ENCODE measurements around the gene CDHR2.

CDHR2 gene

GRCh38 chr5:176564002-176564401 is 14.9 kb downstream of the CDHR2 start:
- H3K27me3 ChIP-seq (ENCODE audit: control insufficient read depth, insufficient read depth, low read length), result no peaks in the 10 kb centered on the region
- no peaks in the 10 kb centered on the region for H3K36me3 ChIP-seq (ENCODE audit: control insufficient read depth, insufficient read depth, low read length)
- H3K4me1 ChIP-seq (ENCODE audit: control insufficient read depth, insufficient read depth, low read length), result peaks cover 8% of the 10 kb centered on the region
- no peaks in the 10 kb centered on the region for H3K9me3 ChIP-seq (ENCODE audit: control insufficient read depth, low read length)
- H3K9ac ChIP-seq (ENCODE audit: low read length), result no peak overlapping the region
- H3K4me3 ChIP-seq (ENCODE audit: low read length), result no peak overlapping the region

GRCh38 chr5:176565760-176566288 is 16.7 kb downstream of the CDHR2 start:
- Histone ChIP-seq H3K4me1 (ENCODE audit: control insufficient read depth, insufficient read depth, low read length) (no peaks in the 10 kb centered on the region), H3K27me3 (ENCODE audit: control insufficient read depth, insufficient read depth, low read length) (no peaks in the 10 kb centered on the region), H3K36me3 (ENCODE audit: control insufficient read depth, insufficient read depth, low read length) (no peaks in the 10 kb centered on the region), H3K9ac (ENCODE audit: low read length) (no peak overlapping the region), H3K4me3 (ENCODE audit: low read length) (no peak overlapping the region), H3K9me3 (ENCODE audit: control insufficient read depth, low read length) (no peaks in the 10 kb centered on the region)

DNA sequence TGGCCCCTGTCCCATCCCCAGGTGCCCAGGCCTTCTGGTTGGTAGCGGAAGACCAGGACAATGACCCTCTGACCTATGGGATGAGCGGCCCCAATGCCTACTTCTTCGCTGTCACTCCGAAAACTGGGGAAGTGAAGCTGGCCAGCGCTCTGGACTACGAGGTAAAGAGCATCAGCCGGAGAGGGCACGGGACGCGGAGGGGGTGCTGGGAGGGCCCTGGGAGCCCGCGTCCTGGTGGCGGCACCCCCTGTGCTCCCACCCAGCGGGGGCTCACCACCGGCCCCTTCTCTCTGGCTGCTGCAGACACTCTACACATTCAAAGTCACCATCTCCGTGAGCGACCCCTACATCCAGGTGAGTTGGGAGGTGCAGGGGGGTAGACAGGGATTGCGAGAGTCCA is 19.5 kb downstream of the CDHR2 start:
- no peak overlapping the region for H3K9ac ChIP-seq (ENCODE audit: low read length)
- H3K9me3 ChIP-seq (ENCODE audit: control insufficient read depth, low read length), result no peaks in the 10 kb centered on the region
- no peaks in the 10 kb centered on the region for H3K36me3 ChIP-seq (ENCODE audit: control insufficient read depth, insufficient read depth, low read length)
- H3K4me3 ChIP-seq (ENCODE audit: low read length), result no peak overlapping the region
- no peaks in the 10 kb centered on the region for H3K4me1 ChIP-seq (ENCODE audit: control insufficient read depth, insufficient read depth, low read length)
- no peaks in the 10 kb centered on the region for H3K27me3 ChIP-seq (ENCODE audit: control insufficient read depth, insufficient read depth, low read length)

DNA sequence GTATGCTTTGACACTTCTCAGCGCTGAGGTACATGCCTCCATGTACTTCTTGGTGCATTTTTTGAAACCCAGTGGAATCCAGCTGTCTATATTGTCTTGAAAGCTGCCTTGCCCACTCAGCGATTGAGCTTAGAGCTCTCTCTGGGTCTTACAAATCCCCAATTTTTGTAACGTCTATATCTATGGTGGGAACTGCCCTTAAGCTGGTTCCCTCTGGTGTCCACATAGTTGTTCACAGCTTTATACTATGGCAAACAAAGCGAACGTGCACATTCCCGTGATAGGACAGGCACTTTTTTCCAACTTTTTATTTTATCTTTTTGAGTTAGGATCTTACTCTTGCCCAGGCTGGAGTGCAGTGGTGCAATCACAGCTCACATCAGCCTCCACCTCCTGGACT is 20.9 kb downstream of the CDHR2 start:
- no peak overlapping the region for H3K9ac ChIP-seq (ENCODE audit: low read length)
- H3K36me3 ChIP-seq (ENCODE audit: control insufficient read depth, insufficient read depth, low read length), result no peaks in the 10 kb centered on the region
- H3K27me3 ChIP-seq (ENCODE audit: control insufficient read depth, insufficient read depth, low read length), result no peaks in the 10 kb centered on the region
- no peaks in the 10 kb centered on the region for H3K9me3 ChIP-seq (ENCODE audit: control insufficient read depth, low read length)
- no peaks in the 10 kb centered on the region for H3K4me1 ChIP-seq (ENCODE audit: control insufficient read depth, insufficient read depth, low read length)
- H3K4me3 ChIP-seq (ENCODE audit: low read length), result no peak overlapping the region

- no peaks in the 10 kb centered on the region for H3K9me3 ChIP-seq (ENCODE audit: control insufficient read depth, low read length)
- no peaks in the 10 kb centered on the region for H3K27me3 ChIP-seq (ENCODE audit: control insufficient read depth, insufficient read depth, low read length)
- H3K36me3 ChIP-seq (ENCODE audit: control insufficient read depth, insufficient read depth, low read length), result no peaks in the 10 kb centered on the region
- H3K4me3 ChIP-seq (ENCODE audit: low read length), result no peak overlapping the region
- H3K9ac ChIP-seq (ENCODE audit: low read length), result no peak overlapping the region
- H3K4me1 ChIP-seq (ENCODE audit: control insufficient read depth, insufficient read depth, low read length), result peaks cover 4% of the 10 kb centered on the region
These were observed 24.6 kb downstream of the CDHR2 start for GRCh38 chr5:176573564-176574296.

GRCh38 chr5:176574297-176574591 is 25.1 kb downstream of the CDHR2 start:
- Histone ChIP-seq H3K9ac (ENCODE audit: low read length) (no peak overlapping the region), H3K27me3 (ENCODE audit: control insufficient read depth, insufficient read depth, low read length) (no peaks in the 10 kb centered on the region), H3K4me1 (ENCODE audit: control insufficient read depth, insufficient read depth, low read length) (peaks cover 4% of the 10 kb centered on the region), H3K9me3 (ENCODE audit: control insufficient read depth, low read length) (no peaks in the 10 kb centered on the region), H3K4me3 (ENCODE audit: low read length) (no peak overlapping the region), H3K36me3 (ENCODE audit: control insufficient read depth, insufficient read depth, low read length) (no peaks in the 10 kb centered on the region)

- peaks cover 4% of the 10 kb centered on the region for H3K4me1 ChIP-seq (ENCODE audit: control insufficient read depth, insufficient read depth, low read length)
- H3K9me3 ChIP-seq (ENCODE audit: control insufficient read depth, low read length), result no peaks in the 10 kb centered on the region
- no peak overlapping the region for H3K9ac ChIP-seq (ENCODE audit: low read length)
- no peaks in the 10 kb centered on the region for H3K36me3 ChIP-seq (ENCODE audit: control insufficient read depth, insufficient read depth, low read length)
- no peak overlapping the region for H3K4me3 ChIP-seq (ENCODE audit: low read length)
- H3K27me3 ChIP-seq (ENCODE audit: control insufficient read depth, insufficient read depth, low read length), result no peaks in the 10 kb centered on the region
These were observed 25.9 kb downstream of the CDHR2 start for GRCh38 chr5:176575066-176575465.

DNA sequence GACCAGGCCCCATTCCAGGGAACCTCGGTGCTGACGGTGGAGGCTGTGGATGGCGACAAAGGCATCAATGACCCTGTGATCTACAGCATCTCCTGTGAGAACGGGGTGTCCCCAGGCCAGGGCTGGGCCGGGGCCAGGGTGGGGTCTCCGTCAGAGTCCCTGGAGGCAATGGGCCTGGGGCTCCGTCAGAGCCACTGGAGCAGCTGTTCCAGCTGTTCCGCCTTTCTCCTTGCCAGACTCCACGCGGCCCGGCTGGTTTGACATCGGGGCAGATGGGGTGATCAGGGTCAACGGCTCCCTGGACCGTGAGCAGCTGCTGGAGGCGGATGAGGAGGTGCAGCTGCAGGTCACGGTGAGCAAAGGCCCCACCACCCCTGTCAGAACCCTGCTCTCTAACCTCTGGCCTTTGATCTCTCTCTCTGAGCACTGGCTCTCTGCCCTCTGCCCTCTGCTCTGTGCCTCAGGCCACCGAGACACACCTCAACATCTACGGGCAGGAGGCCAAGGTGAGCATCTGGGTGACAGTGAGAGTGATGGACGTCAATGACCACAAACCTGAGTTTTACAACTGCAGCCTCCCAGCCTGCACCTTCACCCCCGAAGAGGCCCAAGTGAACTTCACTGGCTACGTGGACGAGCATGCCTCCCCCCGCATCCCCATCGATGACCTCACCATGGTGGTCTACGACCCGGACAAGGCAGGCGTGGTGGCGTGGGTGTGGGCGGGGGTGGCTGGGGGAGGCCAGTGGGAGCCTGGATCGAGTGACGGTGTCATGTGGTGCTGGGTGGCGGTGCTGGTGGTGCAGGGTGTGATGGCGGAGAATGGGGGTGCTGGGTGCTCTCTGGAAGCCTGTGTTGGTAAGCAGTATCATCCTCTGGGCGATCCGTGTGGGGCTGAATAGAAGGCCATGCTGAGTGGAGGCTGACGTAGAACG is 26.6 kb downstream of the CDHR2 start:
- Histone ChIP-seq H3K36me3 (ENCODE audit: control insufficient read depth, insufficient read depth, low read length) (no peaks in the 10 kb centered on the region), H3K9me3 (ENCODE audit: control insufficient read depth, low read length) (no peaks in the 10 kb centered on the region), H3K9ac (ENCODE audit: low read length) (no peak overlapping the region), H3K27me3 (ENCODE audit: control insufficient read depth, insufficient read depth, low read length) (no peaks in the 10 kb centered on the region), H3K4me3 (ENCODE audit: low read length) (no peak overlapping the region), H3K4me1 (ENCODE audit: control insufficient read depth, insufficient read depth, low read length) (peaks cover 4% of the 10 kb centered on the region)

DNA sequence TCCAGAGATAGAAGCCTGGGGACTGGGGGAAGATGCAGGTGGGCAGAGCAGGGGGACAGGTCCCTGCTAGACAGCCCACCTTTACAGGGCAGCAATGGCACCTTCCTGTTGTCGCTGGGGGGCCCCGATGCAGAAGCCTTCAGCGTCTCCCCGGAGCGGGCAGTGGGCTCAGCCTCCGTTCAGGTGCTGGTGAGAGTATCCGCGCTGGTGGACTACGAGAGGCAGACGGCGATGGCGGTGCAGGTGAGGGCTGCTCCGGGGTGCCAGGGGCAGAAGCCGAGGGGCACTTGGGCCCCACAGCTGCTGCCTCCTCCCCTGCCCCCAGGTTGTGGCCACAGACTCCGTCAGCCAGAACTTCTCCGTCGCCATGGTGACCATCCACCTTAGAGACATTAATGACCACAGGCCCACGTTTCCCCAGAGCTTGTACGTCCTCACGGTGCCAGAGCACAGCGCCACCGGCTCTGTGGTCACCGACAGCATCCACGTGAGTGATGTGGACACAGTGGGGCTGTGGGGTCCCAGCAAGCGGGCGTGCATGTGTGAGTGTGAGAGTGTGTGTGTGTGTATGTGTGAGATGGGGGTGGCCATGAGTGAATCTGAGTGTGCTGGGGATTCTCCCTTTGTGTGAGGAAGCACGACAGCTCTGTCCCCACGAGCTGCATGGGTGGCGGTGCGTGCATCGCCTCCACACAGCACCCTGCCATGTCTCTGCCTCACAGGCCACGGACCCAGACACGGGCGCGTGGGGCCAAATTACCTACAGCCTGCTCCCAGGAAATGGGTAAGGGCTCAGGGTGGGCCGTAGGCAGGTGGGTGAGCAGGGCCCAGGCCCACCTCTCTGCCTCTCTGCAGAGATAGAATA is 28.4 kb downstream of the CDHR2 start:
- no peak overlapping the region for H3K9ac ChIP-seq (ENCODE audit: low read length)
- H3K27me3 ChIP-seq (ENCODE audit: control insufficient read depth, insufficient read depth, low read length), result no peaks in the 10 kb centered on the region
- H3K36me3 ChIP-seq (ENCODE audit: control insufficient read depth, insufficient read depth, low read length), result no peaks in the 10 kb centered on the region
- no peaks in the 10 kb centered on the region for H3K9me3 ChIP-seq (ENCODE audit: control insufficient read depth, low read length)
- peaks cover 4% of the 10 kb centered on the region for H3K4me1 ChIP-seq (ENCODE audit: control insufficient read depth, insufficient read depth, low read length)
- H3K4me3 ChIP-seq (ENCODE audit: low read length), result no peak overlapping the region

GRCh38 chr5:176578391-176578808 is 29.3 kb downstream of the CDHR2 start:
- H3K9ac ChIP-seq (ENCODE audit: low read length), result no peak overlapping the region
- no peaks in the 10 kb centered on the region for H3K9me3 ChIP-seq (ENCODE audit: control insufficient read depth, low read length)
- H3K4me3 ChIP-seq (ENCODE audit: low read length), result no peak overlapping the region
- H3K4me1 ChIP-seq (ENCODE audit: control insufficient read depth, insufficient read depth, low read length), result peaks cover 4% of the 10 kb centered on the region
- H3K36me3 ChIP-seq (ENCODE audit: control insufficient read depth, insufficient read depth, low read length), result no peaks in the 10 kb centered on the region
- H3K27me3 ChIP-seq (ENCODE audit: control insufficient read depth, insufficient read depth, low read length), result no peaks in the 10 kb centered on the region

DNA sequence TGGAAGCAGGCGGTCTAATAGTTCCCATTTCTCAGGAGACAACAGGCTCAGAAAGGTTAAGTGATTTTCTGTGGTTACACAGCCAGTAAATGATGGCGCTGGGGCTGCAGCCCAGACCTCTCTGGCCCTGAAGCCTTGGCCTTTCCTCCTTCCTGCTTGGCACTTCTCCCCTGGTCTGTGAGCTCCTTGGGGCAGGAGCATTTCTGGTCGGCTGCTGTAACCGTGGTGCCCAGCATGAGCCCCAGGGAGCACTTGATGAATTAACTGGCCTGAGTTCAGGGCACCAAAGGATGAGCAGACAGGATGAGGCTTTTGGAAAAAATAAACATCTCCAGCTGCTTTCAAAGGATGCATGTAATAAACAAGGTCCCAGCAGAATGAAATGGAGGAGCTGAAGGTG is 30.2 kb downstream of the CDHR2 start:
- Histone ChIP-seq H3K4me3 (ENCODE audit: low read length) (no peak overlapping the region), H3K4me1 (ENCODE audit: control insufficient read depth, insufficient read depth, low read length) (peaks cover 4% of the 10 kb centered on the region), H3K9me3 (ENCODE audit: control insufficient read depth, low read length) (no peaks in the 10 kb centered on the region), H3K27me3 (ENCODE audit: control insufficient read depth, insufficient read depth, low read length) (no peaks in the 10 kb centered on the region), H3K9ac (ENCODE audit: low read length) (no peak overlapping the region), H3K36me3 (ENCODE audit: control insufficient read depth, insufficient read depth, low read length) (no peaks in the 10 kb centered on the region)
